Liver (tissue), 3 donors: ENCODE results near the gene GABRD.

Experiments
- EGR1 ChIP-seq, 2 donors: IDR thresholded peaks; 2 replicates each; pipeline ENCODE4 v1.6.1; 2016 to 2018; ENCODE audit warnings: antibody characterized with exemption in 2 of 2, low read depth in 2 of 2
- GABPA ChIP-seq, 2 donors: IDR thresholded peaks in 1 of 2; conservative IDR thresholded peaks in 1 of 2; 2 replicates each; pipeline ENCODE4 v1.6.1; 2016; ENCODE audit warnings: antibody characterized with exemption in 2 of 2, mild to moderate bottlenecking in 1 of 2, moderate library complexity in 1 of 2
- HNF4G ChIP-seq: IDR thresholded peaks from 2 replicates; pipeline ENCODE4 v1.6.1; 2016; ENCODE audit warnings: antibody characterized with exemption
- JUND ChIP-seq, 2 donors: IDR thresholded peaks; 2 replicates each; pipeline ENCODE4 v1.6.1; 2016; ENCODE audit warnings: antibody characterized with exemption in 2 of 2
- MAX ChIP-seq: IDR thresholded peaks from 2 replicates; pipeline ENCODE4 v1.6.1; 2016; ENCODE audit warnings: antibody characterized with exemption
- RAD21 ChIP-seq, 2 donors: IDR thresholded peaks; 2 replicates each; pipeline ENCODE4 v1.6.1; 2016; ENCODE audit warnings: antibody characterized with exemption in 2 of 2, mild to moderate bottlenecking in 2 of 2
- RXRA ChIP-seq, 2 donors: IDR thresholded peaks; 2 replicates each; pipeline ENCODE4 v1.6.1; 2017 to 2018; ENCODE audit warnings: antibody characterized with exemption in 2 of 2, mild to moderate bottlenecking in 1 of 2
- SP1 ChIP-seq: IDR thresholded peaks from 2 replicates; pipeline ENCODE4 v1.6.1; 2018; ENCODE audit warnings: antibody characterized with exemption, mild to moderate bottlenecking
- TAF1 ChIP-seq: conservative IDR thresholded peaks from 2 replicates; pipeline ENCODE4 v1.6.1; 2016; ENCODE audit warnings: antibody characterized with exemption, mild to moderate bottlenecking
- YY1 ChIP-seq: IDR thresholded peaks from 2 replicates; pipeline ENCODE4 v1.6.1; 2016; ENCODE audit warnings: antibody characterized with exemption, mild to moderate bottlenecking
- TF ChIP-seq, protein P1 (sequence below): fragments of 150-350 bp; IDR thresholded peaks from 2 replicates; pipeline ENCODE4 v1.5.1; 2017; ENCODE audit warnings: improper control_type of control experiment, low read depth, low read length; ENCODE audit not compliant: missing input control
- TF ChIP-seq, protein P2 (sequence below): IDR thresholded peaks from 2 replicates; pipeline ENCODE4 v1.6.1; 2016; ENCODE audit warnings: antibody characterized with exemption, mild to moderate bottlenecking
- TF ChIP-seq, protein P3 (sequence below): IDR thresholded peaks from 2 replicates; pipeline ENCODE4 v1.6.1; 2016; ENCODE audit warnings: antibody characterized with exemption
- donor health status: healthy.
- donor health status: healthy.

- TF ChIP-seq, protein P1, sequence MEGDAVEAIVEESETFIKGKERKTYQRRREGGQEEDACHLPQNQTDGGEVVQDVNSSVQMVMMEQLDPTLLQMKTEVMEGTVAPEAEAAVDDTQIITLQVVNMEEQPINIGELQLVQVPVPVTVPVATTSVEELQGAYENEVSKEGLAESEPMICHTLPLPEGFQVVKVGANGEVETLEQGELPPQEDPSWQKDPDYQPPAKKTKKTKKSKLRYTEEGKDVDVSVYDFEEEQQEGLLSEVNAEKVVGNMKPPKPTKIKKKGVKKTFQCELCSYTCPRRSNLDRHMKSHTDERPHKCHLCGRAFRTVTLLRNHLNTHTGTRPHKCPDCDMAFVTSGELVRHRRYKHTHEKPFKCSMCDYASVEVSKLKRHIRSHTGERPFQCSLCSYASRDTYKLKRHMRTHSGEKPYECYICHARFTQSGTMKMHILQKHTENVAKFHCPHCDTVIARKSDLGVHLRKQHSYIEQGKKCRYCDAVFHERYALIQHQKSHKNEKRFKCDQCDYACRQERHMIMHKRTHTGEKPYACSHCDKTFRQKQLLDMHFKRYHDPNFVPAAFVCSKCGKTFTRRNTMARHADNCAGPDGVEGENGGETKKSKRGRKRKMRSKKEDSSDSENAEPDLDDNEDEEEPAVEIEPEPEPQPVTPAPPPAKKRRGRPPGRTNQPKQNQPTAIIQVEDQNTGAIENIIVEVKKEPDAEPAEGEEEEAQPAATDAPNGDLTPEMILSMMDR = no peak
- no peak for TF ChIP-seq JUND (IDR thresholded peaks at IDR 0.05)
- no peak for TF ChIP-seq EGR1 (IDR thresholded peaks at IDR 0.05; ENCODE audit: low read depth in 2 of 2)
- no peak for TF ChIP-seq SP1
- no peak for TF ChIP-seq GABPA (IDR thresholded peaks at IDR 0.05 in 1 of 2, conservative IDR thresholded peaks at IDR 0.05 in 1 of 2)
- TF ChIP-seq, protein P2, sequence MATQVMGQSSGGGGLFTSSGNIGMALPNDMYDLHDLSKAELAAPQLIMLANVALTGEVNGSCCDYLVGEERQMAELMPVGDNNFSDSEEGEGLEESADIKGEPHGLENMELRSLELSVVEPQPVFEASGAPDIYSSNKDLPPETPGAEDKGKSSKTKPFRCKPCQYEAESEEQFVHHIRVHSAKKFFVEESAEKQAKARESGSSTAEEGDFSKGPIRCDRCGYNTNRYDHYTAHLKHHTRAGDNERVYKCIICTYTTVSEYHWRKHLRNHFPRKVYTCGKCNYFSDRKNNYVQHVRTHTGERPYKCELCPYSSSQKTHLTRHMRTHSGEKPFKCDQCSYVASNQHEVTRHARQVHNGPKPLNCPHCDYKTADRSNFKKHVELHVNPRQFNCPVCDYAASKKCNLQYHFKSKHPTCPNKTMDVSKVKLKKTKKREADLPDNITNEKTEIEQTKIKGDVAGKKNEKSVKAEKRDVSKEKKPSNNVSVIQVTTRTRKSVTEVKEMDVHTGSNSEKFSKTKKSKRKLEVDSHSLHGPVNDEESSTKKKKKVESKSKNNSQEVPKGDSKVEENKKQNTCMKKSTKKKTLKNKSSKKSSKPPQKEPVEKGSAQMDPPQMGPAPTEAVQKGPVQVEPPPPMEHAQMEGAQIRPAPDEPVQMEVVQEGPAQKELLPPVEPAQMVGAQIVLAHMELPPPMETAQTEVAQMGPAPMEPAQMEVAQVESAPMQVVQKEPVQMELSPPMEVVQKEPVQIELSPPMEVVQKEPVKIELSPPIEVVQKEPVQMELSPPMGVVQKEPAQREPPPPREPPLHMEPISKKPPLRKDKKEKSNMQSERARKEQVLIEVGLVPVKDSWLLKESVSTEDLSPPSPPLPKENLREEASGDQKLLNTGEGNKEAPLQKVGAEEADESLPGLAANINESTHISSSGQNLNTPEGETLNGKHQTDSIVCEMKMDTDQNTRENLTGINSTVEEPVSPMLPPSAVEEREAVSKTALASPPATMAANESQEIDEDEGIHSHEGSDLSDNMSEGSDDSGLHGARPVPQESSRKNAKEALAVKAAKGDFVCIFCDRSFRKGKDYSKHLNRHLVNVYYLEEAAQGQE = no peak
- TF ChIP-seq RAD21 (IDR thresholded peaks at IDR 0.05) = no peak
- TF ChIP-seq YY1 = no peak
- no peak for TF ChIP-seq TAF1
- TF ChIP-seq HNF4G = no peak
- no peak for TF ChIP-seq RXRA (IDR thresholded peaks at IDR 0.05)
- TF ChIP-seq MAX = no peak
- TF ChIP-seq, protein P3, sequence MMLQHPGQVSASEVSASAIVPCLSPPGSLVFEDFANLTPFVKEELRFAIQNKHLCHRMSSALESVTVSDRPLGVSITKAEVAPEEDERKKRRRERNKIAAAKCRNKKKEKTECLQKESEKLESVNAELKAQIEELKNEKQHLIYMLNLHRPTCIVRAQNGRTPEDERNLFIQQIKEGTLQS = no peak
These were observed 19.1 kb downstream of the GABRD start for GRCh38 chr1:2038229-2038628.
